ENCODE results near the gene SMAD2. TPM values are rescaled to one million over a fixed set of nuclear protein-coding genes. Genes with fewer than 3 reads are reported as not detected.

The SMAD2 gene
- total and polyA plus RNA-seq, 2 experiments from 2014 or later: 52.4 to 77.7 TPM

DNA sequence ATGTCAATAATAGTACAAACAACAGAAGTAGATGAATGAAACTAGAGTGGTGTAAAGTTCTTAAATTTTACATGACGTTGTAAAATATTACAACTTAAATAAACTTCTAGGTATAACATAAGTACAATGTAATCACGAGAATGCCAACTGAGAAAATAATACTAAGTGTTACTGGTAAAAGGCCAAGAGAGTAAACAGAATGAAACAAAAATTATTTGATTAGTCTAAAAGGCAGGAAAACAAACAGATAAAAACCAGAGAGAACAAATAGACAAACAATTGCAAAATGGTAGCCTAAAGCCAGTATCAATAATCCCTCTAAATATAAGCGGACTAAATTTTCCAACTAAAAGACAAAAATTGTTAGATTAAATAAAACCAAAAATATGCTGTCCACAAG, 71.9 kb downstream of the SMAD2 start:
- peaks cover 37% of the 10 kb centered on the region for H3K36me3 ChIP-seq (ENCODE audit: low read depth)

GRCh38 chr18:47847635-47848034, 82.8 kb downstream of the SMAD2 start:
- DNase-seq: no peak
- H3K79me2 ChIP-seq (ENCODE audit: insufficient read depth): no peaks in the 10 kb centered on the region
- H3K4me3 ChIP-seq: no peak overlapping the region
- H3K27ac ChIP-seq: no peak overlapping the region
- H2AFZ ChIP-seq: no peak overlapping the region
- H3K9me2 ChIP-seq (ENCODE audit: insufficient read depth): no peaks in the 10 kb centered on the region
- no peaks in the 10 kb centered on the region for H3F3A ChIP-seq (ENCODE audit: insufficient read depth)
- no peaks in the 10 kb centered on the region for H4K20me1 ChIP-seq (ENCODE audit: insufficient read depth)
- no peaks in the 10 kb centered on the region for H3K9me3 ChIP-seq (ENCODE audit: low read depth)
- no peaks in the 10 kb centered on the region for H3K4me1 ChIP-seq (ENCODE audit: insufficient read depth)
- H3K4me2 ChIP-seq (ENCODE audit: unreplicated experiment): no peak overlapping the region
- H3K9ac ChIP-seq: no peak overlapping the region
- H3K36me3 ChIP-seq (ENCODE audit: low read depth): peaks cover 28% of the 10 kb centered on the region
- in situ Hi-C loops (cut with MboI): no loop called here
- no peaks in the 10 kb centered on the region for H3K27me3 ChIP-seq (replicated peaks; ENCODE audit: insufficient read depth)
- TF ChIP-seq EZH2phosphoT487 (IDR thresholded peaks at IDR 0.05; ENCODE audit: insufficient read depth, low read depth) (no peak), EZH2 (IDR thresholded peaks at IDR 0.05; ENCODE audit: insufficient read depth, poor library complexity, severe bottlenecking) (no peak)

More for the DNA sequence above, 71.9 kb downstream of the SMAD2 start:
- DNase-seq: no peak
- H2AFZ ChIP-seq: no peak overlapping the region
- no peak overlapping the region for H3K4me2 ChIP-seq (ENCODE audit: unreplicated experiment)
- no peaks in the 10 kb centered on the region for H3F3A ChIP-seq (ENCODE audit: insufficient read depth)
- H4K20me1 ChIP-seq (ENCODE audit: insufficient read depth): no peaks in the 10 kb centered on the region
- H3K79me2 ChIP-seq (ENCODE audit: insufficient read depth): no peaks in the 10 kb centered on the region
- WGBS, 2 experiments (ENCODE audit: low coverage in 1 of 2, low lambda C conversion rate in 2 of 2, missing lambda C conversion rate in 2 of 2): 97 to 99% methylated on average over 3 of the region's 3 CpGs
- H3K4me3 ChIP-seq: no peak overlapping the region
- TF ChIP-seq EZH2 (IDR thresholded peaks at IDR 0.05; ENCODE audit: insufficient read depth, poor library complexity, severe bottlenecking): no peak
- TF ChIP-seq EZH2phosphoT487 (IDR thresholded peaks at IDR 0.05; ENCODE audit: insufficient read depth, low read depth): no peak
- no peak overlapping the region for H3K9ac ChIP-seq
- in situ Hi-C loops (cut with MboI): no loop called here
- no peaks in the 10 kb centered on the region for H3K27me3 ChIP-seq (replicated peaks; ENCODE audit: insufficient read depth)
- no peaks in the 10 kb centered on the region for H3K9me2 ChIP-seq (ENCODE audit: insufficient read depth)
- H3K9me3 ChIP-seq (ENCODE audit: low read depth): no peaks in the 10 kb centered on the region
- H3K27ac ChIP-seq: no peak overlapping the region
- no peaks in the 10 kb centered on the region for H3K4me1 ChIP-seq (ENCODE audit: insufficient read depth)

- H2AFZ ChIP-seq: no peak overlapping the region
Observed at GRCh38 chr18:47846431-47846830, 84.0 kb downstream of the SMAD2 start.

DNA sequence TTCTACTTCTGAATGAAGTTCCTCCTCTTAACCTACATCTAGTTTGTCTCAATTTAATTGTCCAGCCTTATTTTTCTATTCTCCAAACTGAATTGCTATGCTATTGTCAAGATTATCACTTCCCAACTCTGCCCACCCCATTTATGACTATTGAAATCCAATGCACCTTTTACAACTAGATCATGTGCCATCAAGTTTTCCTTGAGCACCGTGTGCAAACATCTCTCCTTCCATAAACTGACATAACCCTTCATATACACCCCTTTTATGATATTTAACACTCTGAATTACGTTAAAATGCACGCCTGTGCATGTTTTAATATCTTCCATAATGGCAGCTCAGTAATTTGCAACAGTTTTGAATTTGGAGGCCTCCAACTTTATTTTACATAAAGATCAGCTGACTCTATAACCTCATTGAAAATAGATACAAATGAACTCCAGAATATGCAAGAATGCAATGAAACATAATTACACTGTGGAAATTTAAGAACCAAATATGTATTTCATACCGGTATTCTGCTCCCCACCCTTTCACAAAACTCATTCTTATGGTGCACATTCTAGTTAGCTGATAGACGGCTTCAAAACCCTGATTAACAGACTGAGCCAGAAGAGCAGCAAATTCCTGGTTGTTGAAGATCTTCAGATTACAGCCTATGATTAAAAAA, 85.5 kb downstream of the SMAD2 start:
- no peaks in the 10 kb centered on the region for H3K27me3 ChIP-seq (replicated peaks; ENCODE audit: insufficient read depth)
- H3F3A ChIP-seq (ENCODE audit: insufficient read depth): no peaks in the 10 kb centered on the region
- peaks cover 35% of the 10 kb centered on the region for H3K36me3 ChIP-seq (ENCODE audit: low read depth)
- in situ Hi-C loops (cut with MboI): no loop called here
- no peak overlapping the region for H3K9ac ChIP-seq
- H3K9me3 ChIP-seq (ENCODE audit: low read depth): no peaks in the 10 kb centered on the region
- TF ChIP-seq EZH2phosphoT487 (IDR thresholded peaks at IDR 0.05; ENCODE audit: insufficient read depth, low read depth) (no peak), EZH2 (IDR thresholded peaks at IDR 0.05; ENCODE audit: insufficient read depth, poor library complexity, severe bottlenecking) (no peak)
- no peaks in the 10 kb centered on the region for H3K9me2 ChIP-seq (ENCODE audit: insufficient read depth)
- H3K4me2 ChIP-seq (ENCODE audit: unreplicated experiment): no peak overlapping the region
- WGBS, 2 experiments (ENCODE audit: low coverage in 1 of 2, low lambda C conversion rate in 2 of 2, missing lambda C conversion rate in 2 of 2): 97 to 98% methylated on average over 5 of the region's 5 CpGs
- H3K4me3 ChIP-seq: no peak overlapping the region
- H3K79me2 ChIP-seq (ENCODE audit: insufficient read depth): no peaks in the 10 kb centered on the region
- no peak overlapping the region for H2AFZ ChIP-seq
- DNase-seq: no peak
- no peak overlapping the region for H3K27ac ChIP-seq
- no peaks in the 10 kb centered on the region for H3K4me1 ChIP-seq (ENCODE audit: insufficient read depth)
- H4K20me1 ChIP-seq (ENCODE audit: insufficient read depth): no peaks in the 10 kb centered on the region

More at GRCh38 chr18:47846431-47846830, 84.0 kb downstream of the SMAD2 start:
- peaks cover 32% of the 10 kb centered on the region for H3K36me3 ChIP-seq (ENCODE audit: low read depth)
- no peak overlapping the region for H3K4me3 ChIP-seq
- H3K9ac ChIP-seq: no peak overlapping the region
- no peak overlapping the region for H3K27ac ChIP-seq
- no peak overlapping the region for H3K4me2 ChIP-seq (ENCODE audit: unreplicated experiment)
- no peaks in the 10 kb centered on the region for H3F3A ChIP-seq (ENCODE audit: insufficient read depth)
- TF ChIP-seq EZH2 (IDR thresholded peaks at IDR 0.05; ENCODE audit: insufficient read depth, poor library complexity, severe bottlenecking) (no peak), EZH2phosphoT487 (IDR thresholded peaks at IDR 0.05; ENCODE audit: insufficient read depth, low read depth) (no peak)
- no peaks in the 10 kb centered on the region for H3K9me3 ChIP-seq (ENCODE audit: low read depth)
- no peaks in the 10 kb centered on the region for H3K9me2 ChIP-seq (ENCODE audit: insufficient read depth)
- DNase-seq: no peak
- no peaks in the 10 kb centered on the region for H3K4me1 ChIP-seq (ENCODE audit: insufficient read depth)
- H3K27me3 ChIP-seq (replicated peaks; ENCODE audit: insufficient read depth): no peaks in the 10 kb centered on the region
- 98% methylated on average over 2 of the region's 2 CpGs for WGBS, 2 experiments (ENCODE audit: low coverage in 1 of 2, low lambda C conversion rate in 2 of 2, missing lambda C conversion rate in 2 of 2)
- no peaks in the 10 kb centered on the region for H3K79me2 ChIP-seq (ENCODE audit: insufficient read depth)
- no peaks in the 10 kb centered on the region for H4K20me1 ChIP-seq (ENCODE audit: insufficient read depth)
- in situ Hi-C loops (cut with MboI): no loop called here

All from GM23248 (cell line).